NCI-H2227 (cell line): ENCODE results near the gene NMNAT2.
A peak's percentile ranks its signal among the peaks of the same experiment; 100 is the strongest.
"Not testable (repeated sequence)": the region's sequence is repeated elsewhere in the genome, so short reads cannot be mapped to it uniquely, and the experiment has no call there.

ENCODE experiments used
- DNase-seq: peaks from one replicate; lab custom pipeline; 2025; ENCODE audit not compliant: unreplicated experiment; lab: John Stamatoyannopoulos, UW

NMNAT2 gene

GRCh38 chr1:183417772-183418491 lies at the start of gene NMNAT2:
Gene NMNAT2, minus strand, starts transcription at chr1:183418380. Its CDS starts 113 bp downstream, at chr1:183418267.
- peak; percentile 87 for DNase-seq

DNA sequence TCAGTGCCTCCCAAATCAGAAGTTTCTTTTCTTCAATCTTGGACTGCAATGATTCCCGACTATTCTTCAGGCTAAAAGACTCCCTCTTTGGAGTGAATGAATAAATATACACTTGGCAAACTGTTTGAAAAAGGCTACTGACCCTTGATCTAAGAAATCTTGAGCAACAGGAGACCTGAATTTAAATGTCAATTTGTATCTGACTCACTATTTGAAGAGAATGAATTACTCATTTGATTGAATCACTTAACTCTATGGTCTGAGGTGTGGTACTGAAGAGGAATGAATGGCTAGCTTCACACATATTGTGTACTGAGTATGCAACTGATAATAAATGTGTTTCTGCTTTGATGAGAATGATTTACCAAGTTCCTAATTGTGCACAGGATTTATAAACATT lies 49.5 kb upstream of the NMNAT2 start:
- DNase-seq, result no peak

- DNase-seq, result no peak
Measured at GRCh38 chr1:183466781-183467180, 48.6 kb upstream of the NMNAT2 start.

DNA sequence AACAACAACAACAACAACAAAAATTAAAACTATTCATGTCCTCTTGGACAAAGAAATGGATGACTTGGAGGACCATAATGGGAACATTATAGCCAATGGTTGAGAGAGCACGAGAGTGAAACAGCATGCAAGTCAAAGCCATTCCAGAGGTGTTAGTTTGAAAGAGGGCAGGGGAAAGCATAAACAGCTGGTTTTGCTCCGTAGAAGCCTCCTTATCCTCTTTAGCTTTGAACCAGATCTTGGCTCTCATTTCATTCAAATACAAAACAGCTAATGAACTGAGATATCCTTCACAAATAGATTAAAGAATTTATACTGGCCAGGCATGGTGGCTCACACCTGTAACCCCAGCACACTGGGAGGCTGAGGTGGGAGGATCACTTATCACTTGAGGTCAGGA lies 45.4 kb upstream of the NMNAT2 start:
- no peak for DNase-seq

DNA sequence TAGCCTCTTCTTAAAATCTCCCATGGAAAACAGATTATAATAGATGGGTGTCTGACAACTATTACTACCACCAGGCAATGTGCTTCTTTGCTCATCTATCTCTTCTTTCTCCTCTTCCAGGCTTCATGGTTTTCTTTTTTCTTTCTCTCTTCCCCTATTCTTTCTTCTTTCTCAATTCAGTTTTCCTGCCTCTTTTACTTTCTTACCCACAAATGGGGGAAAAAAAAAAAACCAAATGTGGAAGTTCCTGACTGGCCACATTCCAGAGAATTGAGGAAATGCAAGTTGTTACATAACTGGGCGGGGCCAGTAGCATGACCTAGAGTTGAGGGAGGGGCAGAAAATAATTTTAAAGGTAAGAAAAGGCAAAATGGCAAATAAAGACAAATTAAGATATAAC lies 43.2 kb upstream of the NMNAT2 start:
- DNase-seq, result no peak

DNA sequence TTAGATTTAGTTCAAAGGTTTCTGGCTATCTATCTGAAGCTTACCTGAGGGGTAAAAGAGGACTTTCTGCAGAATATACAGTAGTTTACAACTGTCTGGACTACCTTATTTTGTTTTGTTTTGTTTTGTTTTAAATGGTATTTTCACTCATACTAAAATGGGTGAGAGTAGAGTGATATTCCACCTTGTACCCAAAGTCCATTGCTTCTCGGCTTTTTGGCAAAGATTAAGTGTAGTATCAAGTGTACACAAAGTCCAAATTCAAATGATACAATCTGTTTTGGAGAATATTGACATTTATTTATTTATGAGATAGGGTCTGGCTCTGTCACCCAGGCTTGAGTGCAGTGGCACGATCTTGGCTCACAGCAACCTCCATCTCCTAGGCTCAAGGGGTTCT lies 42.4 kb upstream of the NMNAT2 start:
- DNase-seq, result no peak

- no peak for DNase-seq
Measured at GRCh38 chr1:183457449-183457848, 39.3 kb upstream of the NMNAT2 start.

GRCh38 chr1:183456826-183457225 lies 38.6 kb upstream of the NMNAT2 start:
- no peak for DNase-seq

DNA sequence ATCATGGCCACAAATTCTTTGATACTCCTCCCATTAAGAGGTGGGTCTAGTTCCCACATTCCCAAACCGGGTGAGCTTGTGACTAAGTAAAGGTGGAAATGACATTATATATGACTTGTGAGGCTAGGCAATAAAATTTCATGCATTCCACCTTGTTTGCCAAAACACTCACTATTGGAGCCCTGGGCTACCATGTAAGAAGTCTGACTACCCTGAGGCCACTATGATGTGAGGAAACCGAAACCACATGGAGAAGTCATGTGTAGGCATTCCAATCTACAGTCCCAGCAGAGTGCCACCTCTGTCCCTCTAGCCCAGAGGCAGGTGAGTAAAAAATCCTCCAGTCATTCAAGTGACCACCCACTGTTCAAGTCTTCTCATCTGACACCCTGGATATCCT lies 36.2 kb upstream of the NMNAT2 start:
- no peak for DNase-seq

GRCh38 chr1:183450093-183450492 lies 31.9 kb upstream of the NMNAT2 start:
- DNase-seq, result no peak

DNA sequence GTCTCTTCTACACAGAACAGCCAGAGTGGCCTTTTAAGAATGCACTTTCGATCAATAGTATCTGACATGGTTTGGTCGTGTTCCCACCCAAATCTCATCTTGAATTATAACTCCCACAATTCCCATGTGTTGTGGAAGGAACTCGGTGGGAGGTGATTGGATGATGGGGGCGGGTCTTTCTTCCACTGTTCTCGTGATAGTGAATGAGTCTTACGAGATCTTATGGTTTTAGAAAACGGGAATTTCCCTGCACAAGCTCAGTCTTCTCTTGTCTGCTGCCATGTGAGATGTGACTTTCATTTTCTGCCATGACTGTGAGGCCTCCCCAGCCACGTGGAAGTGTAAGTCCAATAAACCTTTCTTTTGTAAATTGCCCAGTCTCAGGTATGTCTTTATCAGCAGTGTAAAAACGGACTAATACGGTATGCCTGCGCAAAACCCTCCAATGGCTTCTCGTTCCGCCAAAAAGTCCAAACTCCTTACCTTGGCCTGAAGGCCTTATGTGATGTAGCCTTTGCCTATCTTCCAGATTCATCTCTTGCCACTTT lies 31.1 kb upstream of the NMNAT2 start:
- DNase-seq, result no peak

DNA sequence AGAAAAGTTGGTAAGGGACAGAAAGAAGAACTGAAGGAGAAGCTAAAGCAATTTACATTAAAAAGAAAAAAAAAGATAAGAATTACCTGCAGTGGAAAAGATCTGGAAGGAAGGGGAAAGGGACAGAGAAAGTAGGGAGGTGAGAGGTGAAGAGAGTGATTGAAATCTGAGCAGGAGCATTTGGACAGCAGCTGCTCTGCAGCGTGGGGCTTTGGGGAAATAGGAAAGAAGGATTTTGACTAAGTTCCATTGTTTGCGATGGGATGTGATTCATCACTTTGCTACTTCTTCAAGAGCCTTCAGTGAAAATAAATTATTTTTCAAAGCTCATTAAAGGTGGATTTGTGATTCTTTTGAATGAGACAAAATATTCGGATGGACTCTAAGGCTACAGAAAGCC lies 26.1 kb upstream of the NMNAT2 start:
- no peak for DNase-seq

- DNase-seq, result no peak
Measured at GRCh38 chr1:183443466-183443865, 25.3 kb upstream of the NMNAT2 start.

- DNase-seq, result peak; percentile 35
Measured at GRCh38 chr1:183443011-183443410, 24.8 kb upstream of the NMNAT2 start.

- DNase-seq, result no peak
Measured at GRCh38 chr1:183438060-183438459, 19.9 kb upstream of the NMNAT2 start.

DNA sequence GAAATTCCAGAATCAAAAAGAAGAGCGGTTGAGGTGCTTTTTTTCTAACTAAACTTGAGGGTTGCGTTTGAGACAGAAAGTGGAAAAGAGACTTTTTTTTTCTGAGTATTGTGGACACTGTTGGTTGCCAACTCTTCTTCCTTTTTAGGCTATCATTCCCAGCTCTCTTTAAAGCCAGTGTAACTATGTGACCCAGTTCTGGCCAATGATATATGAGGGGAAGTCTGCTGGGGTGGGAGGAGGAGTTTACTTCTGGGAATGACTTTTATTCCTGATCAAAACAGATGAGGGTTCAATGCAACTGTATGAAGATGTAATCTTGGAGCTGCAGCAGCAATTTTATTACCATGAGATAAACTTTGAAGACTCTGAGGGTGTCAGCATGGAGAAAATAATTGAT lies 17.3 kb upstream of the NMNAT2 start:
- DNase-seq, result no peak

DNA sequence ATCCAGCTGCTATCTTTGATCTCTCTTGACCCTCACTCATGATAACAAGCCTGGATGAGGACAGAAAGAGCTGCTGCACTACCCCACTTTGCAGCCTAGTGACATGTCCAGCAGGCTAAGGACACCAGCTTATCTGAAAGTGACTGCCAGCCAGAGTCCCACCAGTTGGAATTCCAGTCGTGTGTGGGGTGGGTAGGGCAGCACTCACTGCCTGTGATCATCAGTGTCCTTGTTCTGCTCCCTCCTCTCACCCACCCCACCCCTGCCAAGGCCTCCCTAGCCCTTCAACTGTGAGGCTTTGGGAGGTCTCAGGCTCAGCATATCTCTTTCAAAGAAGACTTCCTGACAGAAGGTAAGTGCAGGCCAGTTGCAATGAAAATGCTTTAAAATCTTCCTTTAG lies 15.5 kb upstream of the NMNAT2 start:
- DNase-seq, result peak; percentile 5

- DNase-seq, result no peak
Measured at GRCh38 chr1:183432548-183432875, 14.3 kb upstream of the NMNAT2 start.

- DNase-seq, result no peak
Measured at GRCh38 chr1:183431840-183432547, 13.8 kb upstream of the NMNAT2 start.

GRCh38 chr1:183427591-183427990 lies 9.4 kb upstream of the NMNAT2 start:
- DNase-seq, result not testable (repeated sequence)

- no peak for DNase-seq
Measured at GRCh38 chr1:183424691-183425090, 6.5 kb upstream of the NMNAT2 start.

DNA sequence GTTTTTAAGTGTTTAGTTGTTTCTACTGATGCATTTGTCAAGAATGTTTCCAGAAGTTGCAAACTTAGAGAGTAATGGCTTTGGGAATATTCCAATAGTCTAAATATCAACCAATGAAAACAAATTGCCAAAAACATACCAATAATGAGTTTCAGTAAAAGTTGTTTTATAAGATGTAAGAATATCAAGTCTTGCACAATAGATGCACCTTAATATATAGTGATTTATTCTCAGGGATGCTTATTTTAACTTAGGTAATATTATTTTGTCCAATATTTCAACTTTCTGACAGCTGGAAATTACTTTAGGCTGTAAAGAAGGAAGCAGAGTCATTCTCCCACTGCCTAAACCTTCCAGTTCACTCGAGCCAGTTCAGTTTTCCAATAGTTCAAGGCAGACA lies 5.4 kb upstream of the NMNAT2 start:
- DNase-seq, result no peak

DNA sequence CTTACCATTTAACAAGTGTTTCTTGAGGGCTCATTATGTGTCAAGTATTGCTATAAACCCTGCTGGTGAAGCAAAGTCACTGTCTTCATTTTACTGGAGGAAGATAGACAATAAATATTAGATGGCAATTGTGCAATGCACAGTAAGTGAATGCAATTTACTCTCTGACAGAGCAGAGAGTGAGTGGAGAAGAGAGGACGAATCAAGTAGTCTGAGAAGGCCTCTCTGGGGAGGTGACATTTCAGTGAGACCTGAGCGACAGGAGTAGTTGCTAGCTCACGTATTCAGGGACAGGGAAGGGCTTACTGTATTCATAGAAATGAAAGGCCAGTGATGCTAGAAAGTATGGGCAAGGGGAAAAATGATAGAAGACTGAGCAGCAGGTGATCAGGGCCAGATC lies 1.2 kb upstream of the NMNAT2 start:
- peak; percentile 24 for DNase-seq
